Gastroesophageal sphincter (tissue), 4 donors: ENCODE measurements around the gene MUC6. TPM values are rescaled to one million over a fixed set of nuclear protein-coding genes. Genes with fewer than 3 reads are reported as not detected.

Source experiments
- ATAC-seq: fragments of 150-250 bp; one replicate; pipeline ENCODE4 v1.9.1; 2016; ENCODE audit warnings: mild to moderate bottlenecking, moderate library complexity
- H3K27ac ChIP-seq, 4 donors: fragments of 200-600 bp; sonication (generic) in 3 of 4; 1 replicate in 3 of 4; 2 replicates in 1 of 4; pipeline ENCODE4 v1.5.1; 2016 to 2019
- H3K27me3 ChIP-seq: fragments of 200-600 bp; sonication (generic); one replicate; pipeline ENCODE4 v1.5.1; 2019
- H3K36me3 ChIP-seq, 2 donors: fragments of 200-600 bp; sonication (generic); one replicate each; pipeline ENCODE4 v1.5.1; 2019; ENCODE audit warnings: control low read depth in 1 of 2
- H3K4me1 ChIP-seq, 3 donors: fragments of 200-600 bp; sonication (generic); 1 replicate in 2 of 3; 2 replicates in 1 of 3; pipeline ENCODE4 v1.5.1; 2016 to 2019; ENCODE audit warnings: control low read depth in 2 of 3
- H3K4me3 ChIP-seq, 2 donors: fragments of 200-600 bp; sonication (generic); one replicate each; pipeline ENCODE4 v1.5.1; 2019; ENCODE audit warnings: mild to moderate bottlenecking in 1 of 2, moderate library complexity in 1 of 2
- H3K9me3 ChIP-seq, 3 donors: fragments of 200-600 bp; sonication (generic); one replicate each; pipeline ENCODE4 v1.5.1; 2017 to 2019; ENCODE audit warnings: control low read depth in 2 of 3
- CTCF ChIP-seq, 4 experiments: fragments of 200-600 bp in 2 of 4; fragments of 450-650 bp in 2 of 4; sonication (generic) in 1 of 4; IDR thresholded peaks; one replicate each; pipeline ENCODE4 v1.5.1; 2017 to 2019; ENCODE audit warnings: antibody characterized with exemption in 4 of 4, mild to moderate bottlenecking in 2 of 4, moderate library complexity in 2 of 4
- EP300 ChIP-seq: sonication (generic); formaldehyde crosslinking; IDR thresholded peaks from one replicate; pipeline ENCODE4 v1.6.1; 2017; ENCODE audit warnings: antibody characterized with exemption, mild to moderate bottlenecking
- POLR2A ChIP-seq, 2 donors: fragments of 450-650 bp; IDR thresholded peaks; one replicate each; pipeline ENCODE4 v1.6.1; 2017; ENCODE audit warnings: antibody characterized with exemption in 2 of 2, mild to moderate bottlenecking in 2 of 2, moderate library complexity in 1 of 2
- POLR2AphosphoS5 ChIP-seq: sonication (generic); formaldehyde crosslinking; IDR thresholded peaks from one replicate; pipeline ENCODE4 v1.6.1; 2017; ENCODE audit warnings: antibody characterized with exemption
- WGBS, 2 donors: methylation state at CpG; one replicate each; pipeline ENCODE4 v1.1.5; 2018; ENCODE audit warnings: low coverage in 1 of 2; 5-methylcytosine and 5-hydroxymethylcytosine counted together
- total RNA-seq, 4 donors: library from RNA; depleted of rRNA; stranded (reverse); fragments of >200 nt; gene quantifications; one replicate each; pipeline ENCODE4 v1.1.0, GENCODE V29; 2016

The MUC6 gene
- total RNA-seq, 4 donors from 2014 or later = 0.77 TPM; not detected in 3

- Histone ChIP-seq H3K36me3 (peaks cover 0 to 98% of the 10 kb centered on the region in 2 donors), H3K4me1 (no peaks in the 10 kb centered on the region), H3K27ac (no peak overlapping the region), H3K4me3 (no peak overlapping the region), H3K9me3 (no peaks in the 10 kb centered on the region), H3K27me3 (no peaks in the 10 kb centered on the region)
- no peak for TF ChIP-seq CTCF (IDR thresholded peaks at IDR 0.05)
- no peak for TF ChIP-seq POLR2AphosphoS5
- TF ChIP-seq POLR2A (IDR thresholded peaks at IDR 0.05) = no peak
- TF ChIP-seq EP300 = no peak
- WGBS, 2 donors = 88 to 100% methylated on average over 1 to 9 of the region's 10 CpGs
- ATAC-seq = no peak
These were observed 29.2 kb downstream of the MUC6 start for GRCh38 chr11:1007279-1007678.

- WGBS, 2 donors = 84 to 86% methylated on average over 5 to 8 of the region's 13 CpGs
- no peak overlapping the region for H3K4me3 ChIP-seq
- H3K9me3 ChIP-seq = no peaks in the 10 kb centered on the region
- TF ChIP-seq EP300 (no peak), CTCF (IDR thresholded peaks at IDR 0.05) (no peak), POLR2AphosphoS5 (no peak), POLR2A (IDR thresholded peaks at IDR 0.05) (no peak)
- no peak for ATAC-seq
- H3K4me1 ChIP-seq = no peaks in the 10 kb centered on the region
- no peak overlapping the region for H3K27ac ChIP-seq
- H3K36me3 ChIP-seq = peaks cover 0 to 98% of the 10 kb centered on the region in 2 donors
- no peaks in the 10 kb centered on the region for H3K27me3 ChIP-seq
These were observed 29.8 kb downstream of the MUC6 start for GRCh38 chr11:1006762-1007161.

DNA sequence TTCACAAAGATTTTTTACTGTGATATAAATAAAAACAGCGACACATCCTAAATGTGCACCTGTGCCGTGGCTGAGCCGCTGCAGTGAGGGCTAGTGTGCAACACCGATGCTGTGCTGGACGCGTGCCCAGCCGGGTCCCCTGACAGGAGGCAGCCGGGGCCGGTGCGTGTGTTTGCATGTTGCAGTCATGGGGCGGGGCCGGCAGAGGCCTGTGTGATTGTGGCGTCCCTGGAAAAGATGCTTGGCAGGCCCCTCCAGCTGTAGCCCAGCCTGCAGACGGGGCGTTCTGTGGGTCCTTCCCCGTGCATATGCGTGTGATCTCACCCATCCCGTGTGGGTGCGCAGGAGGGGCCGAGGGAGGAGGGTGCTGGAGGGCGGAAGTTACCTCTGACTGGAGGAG lies 30.6 kb downstream of the MUC6 start:
- Histone ChIP-seq H3K9me3 (no peaks in the 10 kb centered on the region), H3K27ac (no peak overlapping the region), H3K27me3 (no peaks in the 10 kb centered on the region), H3K36me3 (peaks cover 0 to 98% of the 10 kb centered on the region in 2 donors), H3K4me1 (no peaks in the 10 kb centered on the region), H3K4me3 (no peak overlapping the region)
- WGBS, 2 donors = 40 to 55% methylated on average over 9 to 14 of the region's 21 CpGs
- ATAC-seq = no peak
- TF ChIP-seq POLR2A (IDR thresholded peaks at IDR 0.05) (no peak), EP300 (no peak), CTCF (IDR thresholded peaks at IDR 0.05) (no peak), POLR2AphosphoS5 (no peak)

- no peaks in the 10 kb centered on the region for H3K27me3 ChIP-seq
- WGBS, 2 donors = 93 to 94% methylated on average over 8 to 11 of the region's 20 CpGs
- no peak overlapping the region for H3K27ac ChIP-seq
- no peaks in the 10 kb centered on the region for H3K9me3 ChIP-seq
- H3K4me1 ChIP-seq = no peaks in the 10 kb centered on the region
- peaks cover 0 to 95% of the 10 kb centered on the region in 2 donors for H3K36me3 ChIP-seq
- TF ChIP-seq POLR2A (IDR thresholded peaks at IDR 0.05) = no peak
- no peak for TF ChIP-seq CTCF (IDR thresholded peaks at IDR 0.05)
- TF ChIP-seq POLR2AphosphoS5 = no peak
- no peak for TF ChIP-seq EP300
- no peak for ATAC-seq
- H3K4me3 ChIP-seq = no peak overlapping the region
These were observed 33.4 kb downstream of the MUC6 start for GRCh38 chr11:1003159-1003558.

- TF ChIP-seq POLR2A (IDR thresholded peaks at IDR 0.05) (no peak), POLR2AphosphoS5 (no peak), EP300 (no peak), CTCF (IDR thresholded peaks at IDR 0.05) (no peak)
- Histone ChIP-seq H3K27me3 (no peaks in the 10 kb centered on the region), H3K4me1 (no peaks in the 10 kb centered on the region), H3K27ac (no peak overlapping the region), H3K36me3 (peaks cover 0 to 95% of the 10 kb centered on the region in 2 donors), H3K4me3 (no peak overlapping the region), H3K9me3 (no peaks in the 10 kb centered on the region)
- WGBS, 2 donors = 60% methylated on average over 1 of the region's 20 CpGs; no CpG with 5 or more reads in 1 of the 2 donors
- ATAC-seq = no peak
These were observed 34.0 kb downstream of the MUC6 start for GRCh38 chr11:1002406-1002984.
